Ascending aorta (tissue), 2 donors: ENCODE data around the gene CBLN1. TPM values are rescaled to one million over a fixed set of nuclear protein-coding genes. Genes with fewer than 3 reads are reported as not detected.
A peak's percentile ranks its signal among the peaks of the same experiment; 100 is the strongest.

Experiments
- DNase-seq, 2 donors: peaks; one replicate each; pipeline ENCODE4 v3.0.0-alpha.2; 2019; ENCODE audit warnings: low spot score in 2 of 2
- H3K27ac ChIP-seq, 2 donors: fragments of 200-600 bp; sonication (generic); one replicate each; pipeline ENCODE4 v1.5.1; 2016 to 2017; ENCODE audit warnings: mild to moderate bottlenecking in 1 of 2
- H3K27me3 ChIP-seq: fragments of 200-600 bp; sonication (generic); one replicate; pipeline ENCODE4 v1.5.1; 2017
- H3K36me3 ChIP-seq, 2 donors: fragments of 200-600 bp; sonication (generic); one replicate each; pipeline ENCODE4 v1.5.1; 2016
- H3K4me1 ChIP-seq, 2 donors: fragments of 200-600 bp; sonication (generic); one replicate each; pipeline ENCODE4 v1.5.1; 2016 to 2017; ENCODE audit warnings: mild to moderate bottlenecking in 1 of 2
- H3K4me3 ChIP-seq, 2 donors: fragments of 200-600 bp; sonication (generic); one replicate each; pipeline ENCODE4 v1.5.1; 2016 to 2017; ENCODE audit warnings: mild to moderate bottlenecking in 1 of 2
- H3K9me3 ChIP-seq, 2 donors: fragments of 200-600 bp; sonication (generic); one replicate each; pipeline ENCODE4 v1.5.1; 2016
- CTCF ChIP-seq, 3 experiments: fragments of 200-600 bp in 2 of 3; fragments of 450-650 bp in 1 of 3; sonication (generic) in 2 of 3; IDR thresholded peaks; one replicate each; pipeline ENCODE4 v1.5.1; 2016 to 2019; ENCODE audit warnings: antibody characterized with exemption in 3 of 3, mild to moderate bottlenecking in 1 of 3, moderate library complexity in 1 of 3
- intact Hi-C: fragments of 100-400 bp; cut with DNase I; formaldehyde crosslinking; loops from one replicate; pipeline ENCODE4 v1.15.1; 2023
- total RNA-seq: library from RNA; depleted of rRNA; stranded (reverse); fragments of >200 nt; gene quantifications from one replicate; pipeline ENCODE4 v1.1.0, GENCODE V29; 2016

Gene CBLN1
- total RNA-seq, 1 donor from 2014 or later, result not detected

DNA sequence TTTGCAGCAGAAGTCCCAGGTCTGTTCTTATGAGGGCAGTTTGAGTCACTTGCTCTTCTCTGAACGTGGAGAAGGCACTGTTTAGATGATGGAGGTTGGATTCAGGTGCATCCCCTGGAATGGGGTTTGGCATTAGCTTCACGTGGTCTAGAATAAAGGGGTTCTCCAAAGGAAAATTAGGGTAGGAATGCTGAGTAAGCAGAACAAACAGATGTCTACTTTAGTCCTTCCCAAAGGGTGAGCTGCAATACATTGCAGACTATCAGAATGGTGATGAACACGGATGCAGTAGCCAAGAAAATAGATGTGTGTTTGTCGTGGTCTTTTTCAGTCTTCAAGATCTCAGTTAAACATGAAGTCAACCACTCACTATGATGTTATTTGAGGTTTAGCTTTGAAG, 3.3 kb upstream of the CBLN1 start:
- Histone ChIP-seq H3K27ac (no peak overlapping the region), H3K27me3 (peaks cover 9% of the 10 kb centered on the region), H3K4me3 (no peak overlapping the region), H3K4me1 (no peaks in the 10 kb centered on the region), H3K9me3 (no peaks in the 10 kb centered on the region), H3K36me3 (no peaks in the 10 kb centered on the region)
- TF ChIP-seq CTCF (IDR thresholded peaks at IDR 0.05), result no peak
- intact Hi-C loops, result no loop called here
- DNase-seq, result no peak

- no peak for TF ChIP-seq CTCF (IDR thresholded peaks at IDR 0.05)
- Histone ChIP-seq H3K27me3 (peaks cover 16% of the 10 kb centered on the region), H3K9me3 (no peaks in the 10 kb centered on the region), H3K27ac (no peak overlapping the region), H3K36me3 (no peaks in the 10 kb centered on the region), H3K4me1 (no peaks in the 10 kb centered on the region), H3K4me3 (peak overlapping the region in 1 of 2 donors; percentile 55)
- DNase-seq, result no peak
- intact Hi-C loops, result no loop called here
These were observed 1.9 kb upstream of the CBLN1 start for GRCh38 chr16:49283376-49284049.

GRCh38 chr16:49282690-49283375, 1.2 kb upstream of the CBLN1 start:
- no peak for DNase-seq
- no peak for TF ChIP-seq CTCF (IDR thresholded peaks at IDR 0.05)
- H3K4me1 ChIP-seq, result peaks cover 0 to 4% of the 10 kb centered on the region in 2 donors

DNA sequence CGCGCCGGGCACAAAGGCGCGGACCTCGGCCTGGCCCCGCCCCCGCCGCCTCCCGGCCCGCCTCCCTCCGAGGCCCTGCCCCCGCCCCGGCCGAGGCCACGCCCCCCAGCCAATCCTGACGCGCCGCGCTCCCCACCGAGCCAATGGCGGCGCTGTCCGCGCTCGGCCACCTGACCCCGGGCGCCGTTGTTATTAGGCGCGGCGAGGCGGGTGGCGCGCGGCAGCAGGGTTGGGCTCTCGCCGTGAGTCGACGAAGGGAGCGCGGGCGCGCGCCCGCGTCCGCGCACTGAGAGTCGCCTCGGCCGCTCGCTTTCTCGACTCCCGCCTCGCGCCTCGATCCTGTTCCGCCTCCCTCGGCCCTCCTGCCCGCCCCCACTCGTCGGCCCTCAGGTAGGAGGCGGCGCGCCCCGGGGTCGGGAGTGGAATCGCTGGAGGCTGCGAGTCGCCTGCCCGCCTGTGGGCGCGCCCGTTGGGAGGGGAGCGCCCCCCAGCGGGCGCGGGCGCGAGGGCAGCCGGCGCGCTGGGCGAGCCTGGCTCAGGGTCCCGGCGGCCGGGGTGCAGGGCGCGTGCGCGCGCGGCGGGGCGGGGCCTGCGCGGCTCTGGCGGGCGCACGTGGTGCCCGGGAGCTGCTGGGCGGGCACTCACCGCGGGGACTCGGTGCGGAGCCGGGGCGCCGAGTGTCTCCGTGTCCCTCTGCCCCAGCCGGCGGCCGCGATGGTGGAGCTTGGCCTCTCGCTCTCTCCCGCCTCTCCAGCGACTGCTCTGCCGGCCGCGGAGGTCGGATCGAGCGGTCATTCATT, 405 bp upstream of the CBLN1 start:
- no peak for TF ChIP-seq CTCF (IDR thresholded peaks at IDR 0.05)
- Histone ChIP-seq H3K27ac (no peak overlapping the region), H3K4me3 (peak overlapping the region; percentile 40 to 55), H3K4me1 (peaks cover 0 to 8% of the 10 kb centered on the region in 2 donors), H3K27me3 (peaks cover 16% of the 10 kb centered on the region), H3K9me3 (no peaks in the 10 kb centered on the region), H3K36me3 (no peaks in the 10 kb centered on the region)
- DNase-seq, result peak in 1 of 2 donors; percentile 68
- intact Hi-C loops, result no loop called here

More at GRCh38 chr16:49282690-49283375, 1.2 kb upstream of the CBLN1 start:
- Histone ChIP-seq H3K4me3 (peak overlapping the region; percentile 40 to 55), H3K36me3 (no peaks in the 10 kb centered on the region), H3K27ac (no peak overlapping the region), H3K27me3 (peaks cover 16% of the 10 kb centered on the region), H3K9me3 (no peaks in the 10 kb centered on the region)
- intact Hi-C loops, result no loop called here

DNA sequence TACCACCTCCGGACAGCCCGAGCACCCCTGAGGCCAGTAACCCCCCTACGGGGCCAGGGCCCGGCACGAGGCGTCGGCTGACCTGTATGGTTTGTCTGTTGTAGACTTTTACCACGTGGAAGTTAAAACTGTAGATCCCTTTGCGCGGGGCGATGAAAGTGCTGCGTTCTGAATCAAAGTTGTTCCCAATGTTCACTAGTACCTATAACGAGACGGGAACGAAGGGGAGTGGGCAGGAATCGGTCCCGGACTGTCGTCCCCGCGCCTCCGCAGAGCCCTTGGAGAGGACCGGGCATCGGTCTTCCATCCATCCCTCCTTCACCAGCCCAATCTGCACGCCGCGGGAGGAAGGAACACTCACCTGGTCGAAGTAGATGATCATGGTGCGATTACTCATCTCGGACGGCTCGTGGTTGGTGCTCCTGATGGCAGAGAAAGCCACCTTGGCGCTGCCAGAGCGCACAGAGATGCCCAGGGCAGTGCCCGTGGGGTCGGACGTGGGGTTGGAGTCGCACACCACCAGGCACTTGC, 732 bp downstream of the CBLN1 start:
- Histone ChIP-seq H3K36me3 (no peaks in the 10 kb centered on the region), H3K4me1 (peaks cover 0 to 8% of the 10 kb centered on the region in 2 donors), H3K9me3 (no peaks in the 10 kb centered on the region), H3K4me3 (peak overlapping the region in 1 of 2 donors; percentile 55), H3K27ac (no peak overlapping the region), H3K27me3 (peaks cover 24% of the 10 kb centered on the region)
- no peak for TF ChIP-seq CTCF (IDR thresholded peaks at IDR 0.05)
- intact Hi-C loops, result no loop called here
- no peak for DNase-seq
